HUES64 (cell line): Measurements from ENCODE around the gene EFNA4.

Source experiments
- H3K27ac ChIP-seq: 2 replicates; pipeline ENCODE4 v1.7.0; 2013; ENCODE audit warnings: low read depth, low read length, inconsistent platforms
- H3K27me3 ChIP-seq: 2 replicates; pipeline ENCODE4 v1.6.1; 2013; ENCODE audit warnings: mild to moderate bottlenecking, low read length; ENCODE audit not compliant: insufficient read depth
- H3K36me3 ChIP-seq: 2 replicates; pipeline ENCODE4 v1.6.1; 2013; ENCODE audit warnings: mild to moderate bottlenecking, low read length; ENCODE audit not compliant: insufficient read depth
- H3K4me1 ChIP-seq: 2 replicates; pipeline ENCODE4 v1.6.1; 2013; ENCODE audit warnings: mild to moderate bottlenecking, low read length, moderate library complexity; ENCODE audit not compliant: insufficient read depth
- H3K4me3 ChIP-seq: 2 replicates; pipeline ENCODE4 v1.5.1; 2013; ENCODE audit warnings: mild to moderate bottlenecking, low read length, moderate library complexity
- H3K9ac ChIP-seq: 2 replicates; pipeline ENCODE4 v1.6.1; 2013; ENCODE audit warnings: mild to moderate bottlenecking, low read depth, low read length
- H3K9me3 ChIP-seq: 2 replicates; pipeline ENCODE4 v1.6.1; 2013; ENCODE audit warnings: low read depth, low read length; ENCODE audit not compliant: insufficient read depth
- WGBS: fragments of 150-250, 120-280 bp; methylation state at CpG from one replicate; pipeline ENCODE4 v1.1.7; 2013; ENCODE audit warnings: missing lambda C conversion rate; 5-methylcytosine and 5-hydroxymethylcytosine counted together

Gene EFNA4

GRCh38 chr1:155034318-155035208 is 29.0 kb upstream of the EFNA4 start:
- WGBS = 91% methylated on average over 20 of the region's 20 CpGs
- Histone ChIP-seq H3K9ac (no peak overlapping the region), H3K27me3 (no peaks in the 10 kb centered on the region), H3K9me3 (no peaks in the 10 kb centered on the region), H3K36me3 (no peaks in the 10 kb centered on the region), H3K4me1 (peaks cover 3% of the 10 kb centered on the region; the same call in 1 of the 2 replicates), H3K4me3 (no peak overlapping the region), H3K27ac (no peak overlapping the region)

GRCh38 chr1:155035936-155036335 is 27.6 kb upstream of the EFNA4 start:
- Histone ChIP-seq H3K4me1 (peaks cover 3% of the 10 kb centered on the region; the same call in 1 of the 2 replicates), H3K4me3 (no peak overlapping the region), H3K27me3 (no peaks in the 10 kb centered on the region), H3K9me3 (no peaks in the 10 kb centered on the region), H3K9ac (no peak overlapping the region), H3K36me3 (no peaks in the 10 kb centered on the region), H3K27ac (no peak overlapping the region)
- 100% methylated on average over 2 of the region's 2 CpGs for WGBS

- H3K27ac ChIP-seq = no peak overlapping the region
Observed at GRCh38 chr1:155037043-155037442, 26.5 kb upstream of the EFNA4 start.

DNA sequence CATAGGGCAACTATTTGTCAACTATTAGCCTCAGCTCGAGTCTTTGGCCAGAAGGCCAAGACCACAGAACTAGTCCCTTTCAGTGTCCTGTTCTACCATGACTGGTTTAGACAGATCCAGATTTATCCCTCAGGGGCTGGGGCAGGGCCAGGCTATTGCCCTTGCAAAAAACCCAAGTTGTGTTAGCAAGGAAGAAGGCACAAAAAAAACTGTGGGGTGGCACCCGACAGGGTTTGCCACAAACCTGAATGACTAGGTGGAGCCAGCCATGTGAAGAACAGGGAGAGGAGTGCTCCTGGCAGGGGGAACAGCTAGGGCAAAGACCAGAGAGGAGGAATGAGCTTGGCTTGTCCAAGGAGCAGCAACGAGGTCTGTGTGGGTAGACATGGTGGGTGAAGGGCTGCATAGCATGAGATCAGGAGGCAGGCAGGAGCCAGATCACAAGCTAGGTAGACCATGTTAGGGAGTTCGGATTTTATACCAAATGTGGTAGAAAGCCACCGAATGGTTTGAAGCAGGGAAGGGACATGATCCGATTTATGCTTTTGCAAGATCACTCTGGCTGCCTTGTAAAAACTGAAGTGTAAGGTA is 25.6 kb upstream of the EFNA4 start:
- Histone ChIP-seq H3K4me1 (peaks cover 3% of the 10 kb centered on the region; the same call in 1 of the 2 replicates), H3K4me3 (no peak overlapping the region), H3K9me3 (no peaks in the 10 kb centered on the region), H3K27ac (no peak overlapping the region), H3K9ac (no peak overlapping the region), H3K36me3 (no peaks in the 10 kb centered on the region), H3K27me3 (no peaks in the 10 kb centered on the region)
- WGBS = 90% methylated on average over 6 of the region's 6 CpGs

More at GRCh38 chr1:155037043-155037442, 26.5 kb upstream of the EFNA4 start:
- peaks cover 3% of the 10 kb centered on the region; the same call in 1 of the 2 replicates for H3K4me1 ChIP-seq
- H3K27me3 ChIP-seq = no peaks in the 10 kb centered on the region
- no peak overlapping the region for H3K9ac ChIP-seq
- H3K36me3 ChIP-seq = no peaks in the 10 kb centered on the region
- H3K9me3 ChIP-seq = no peaks in the 10 kb centered on the region
- H3K4me3 ChIP-seq = no peak overlapping the region
- 95% methylated on average over 3 of the region's 3 CpGs for WGBS

DNA sequence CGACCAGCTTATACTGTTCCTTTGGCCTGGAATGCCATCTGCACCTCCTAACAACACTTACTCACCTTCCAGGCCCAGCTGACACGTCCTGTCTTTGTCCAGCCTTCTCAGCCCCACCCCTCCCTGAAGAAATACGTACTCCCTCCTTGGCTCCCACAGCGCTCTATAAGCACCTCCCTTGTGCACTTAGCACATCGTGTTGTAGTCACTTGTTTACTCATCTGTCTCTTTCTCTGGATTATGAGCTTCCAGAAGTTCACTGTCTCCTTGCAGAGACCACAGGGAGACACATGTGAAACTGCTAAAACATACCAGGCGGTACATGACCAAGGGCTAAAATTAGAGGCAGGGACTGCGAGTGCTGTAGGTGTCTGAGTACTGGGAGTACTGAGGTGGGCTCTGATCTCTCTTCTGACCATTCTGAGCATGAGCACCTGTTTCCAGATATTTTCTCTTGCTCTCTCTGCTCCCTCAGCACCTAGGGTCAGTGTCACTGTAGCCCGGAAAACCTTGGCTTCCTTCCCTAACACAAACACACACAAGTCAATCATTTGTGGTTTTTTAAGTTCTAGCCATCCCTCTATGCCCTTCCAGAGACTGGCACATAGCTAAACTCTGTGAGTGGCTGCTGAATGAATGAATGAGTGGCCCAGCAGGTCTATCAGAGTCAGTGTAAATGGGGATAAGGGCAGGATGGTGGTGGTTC is 24.8 kb upstream of the EFNA4 start:
- Histone ChIP-seq H3K4me3 (no peak overlapping the region), H3K9ac (no peak overlapping the region), H3K36me3 (no peaks in the 10 kb centered on the region), H3K27me3 (no peaks in the 10 kb centered on the region), H3K9me3 (no peaks in the 10 kb centered on the region), H3K27ac (no peak overlapping the region), H3K4me1 (peaks cover 3% of the 10 kb centered on the region; the same call in 1 of the 2 replicates)
- 71% methylated on average over 8 of the region's 8 CpGs for WGBS

DNA sequence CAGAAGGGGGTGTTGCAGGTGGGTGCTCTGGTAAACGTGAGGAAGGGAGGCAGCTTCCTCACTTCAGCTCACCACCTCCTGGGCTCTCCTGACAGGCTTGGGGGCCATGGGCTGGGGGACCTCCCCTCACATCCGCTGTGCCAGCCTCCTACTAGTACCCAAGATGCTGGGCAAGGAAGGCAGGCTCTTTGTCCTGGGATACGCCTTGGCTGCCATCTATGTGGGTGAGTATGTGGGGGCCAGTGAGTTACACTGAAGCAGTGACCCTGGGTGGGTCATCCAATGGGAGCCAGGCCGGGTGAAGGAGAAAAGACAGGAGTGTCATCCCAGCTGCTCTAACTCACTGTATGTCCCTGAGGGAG is 24.3 kb upstream of the EFNA4 start:
- H3K27me3 ChIP-seq = no peaks in the 10 kb centered on the region
- H3K4me3 ChIP-seq = no peak overlapping the region
- no peaks in the 10 kb centered on the region for H3K36me3 ChIP-seq
- H3K4me1 ChIP-seq = peaks cover 3% of the 10 kb centered on the region; the same call in 1 of the 2 replicates
- H3K9ac ChIP-seq = no peak overlapping the region
- no peaks in the 10 kb centered on the region for H3K9me3 ChIP-seq
- no peak overlapping the region for H3K27ac ChIP-seq
- WGBS = 87% methylated on average over 4 of the region's 4 CpGs

- H3K4me3 ChIP-seq = no peak overlapping the region
- peaks cover 10% of the 10 kb centered on the region; the same call in 1 of the 2 replicates for H3K4me1 ChIP-seq
- H3K36me3 ChIP-seq = no peaks in the 10 kb centered on the region
- H3K9me3 ChIP-seq = no peaks in the 10 kb centered on the region
- no peak overlapping the region for H3K27ac ChIP-seq
- WGBS = 94% methylated on average over 14 of the region's 14 CpGs
- no peak overlapping the region for H3K9ac ChIP-seq
- no peaks in the 10 kb centered on the region for H3K27me3 ChIP-seq
Observed at GRCh38 chr1:155040358-155041093, 23.0 kb upstream of the EFNA4 start.

DNA sequence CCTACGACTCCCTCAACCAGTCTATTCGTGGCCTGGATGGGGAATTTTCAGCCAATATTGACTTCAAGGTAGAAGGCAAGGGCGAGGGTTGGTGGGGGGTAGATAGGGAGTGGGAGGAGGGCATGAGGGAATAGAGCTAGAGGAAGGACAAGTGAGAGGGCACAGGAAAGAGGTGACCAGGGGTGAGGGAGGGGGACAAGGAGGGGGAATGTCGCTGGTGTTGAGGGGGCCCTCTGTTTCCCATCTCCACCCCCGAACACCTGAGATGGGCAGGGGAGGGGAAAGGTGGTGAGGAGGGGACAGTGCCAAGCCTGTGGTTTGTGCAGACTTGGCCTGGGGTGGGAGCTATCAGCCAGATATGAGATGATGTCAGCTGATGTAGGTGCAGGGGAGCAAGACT is 20.8 kb upstream of the EFNA4 start:
- no peaks in the 10 kb centered on the region for H3K27me3 ChIP-seq
- no peak overlapping the region for H3K27ac ChIP-seq
- no peaks in the 10 kb centered on the region for H3K36me3 ChIP-seq
- H3K9me3 ChIP-seq = no peaks in the 10 kb centered on the region
- peaks cover 10% of the 10 kb centered on the region; the same call in 1 of the 2 replicates for H3K4me1 ChIP-seq
- 92% methylated on average over 5 of the region's 5 CpGs for WGBS
- no peak overlapping the region for H3K4me3 ChIP-seq
- H3K9ac ChIP-seq = no peak overlapping the region

GRCh38 chr1:155043301-155043702 is 20.2 kb upstream of the EFNA4 start:
- WGBS = 83% methylated on average over 12 of the region's 12 CpGs
- H3K27ac ChIP-seq = no peak overlapping the region
- no peak overlapping the region for H3K4me3 ChIP-seq
- H3K9me3 ChIP-seq = no peaks in the 10 kb centered on the region
- no peak overlapping the region for H3K9ac ChIP-seq
- H3K36me3 ChIP-seq = no peaks in the 10 kb centered on the region
- peaks cover 10% of the 10 kb centered on the region; the same call in 1 of the 2 replicates for H3K4me1 ChIP-seq
- no peaks in the 10 kb centered on the region for H3K27me3 ChIP-seq

DNA sequence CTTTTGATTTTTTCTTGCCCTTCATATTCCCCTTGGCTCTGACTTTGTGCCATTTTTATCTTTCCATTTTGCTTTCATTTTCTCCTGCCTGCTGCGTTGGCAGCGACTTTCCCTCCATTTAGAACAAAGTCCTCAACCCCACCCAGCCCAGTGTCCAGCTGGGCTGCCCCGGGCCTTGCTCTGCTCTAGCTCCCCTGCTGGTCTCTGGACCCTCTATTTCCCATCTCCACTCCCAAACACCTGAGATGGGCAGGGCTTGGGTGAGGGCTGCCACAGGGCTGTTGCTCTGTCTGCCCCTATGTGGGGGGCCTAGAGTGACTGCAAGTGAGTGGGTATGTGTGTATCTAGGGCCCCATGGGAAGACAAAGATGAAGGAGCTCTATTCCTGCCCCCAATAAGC is 19.7 kb upstream of the EFNA4 start:
- Histone ChIP-seq H3K27ac (no peak overlapping the region), H3K4me1 (peaks cover 8% of the 10 kb centered on the region; the same call in 1 of the 2 replicates), H3K36me3 (no peaks in the 10 kb centered on the region), H3K9ac (no peak overlapping the region), H3K4me3 (no peak overlapping the region), H3K27me3 (no peaks in the 10 kb centered on the region), H3K9me3 (no peaks in the 10 kb centered on the region)
- 93% methylated on average over 3 of the region's 3 CpGs for WGBS
